ENCODE measurements around the gene TRIM2. TPM values are rescaled to one million over a fixed set of nuclear protein-coding genes. Genes with fewer than 3 reads are reported as not detected.

TRIM2 gene
- total RNA-seq, 2 experiments from 2014 or later = 0.20 to 0.44 TPM

DNA sequence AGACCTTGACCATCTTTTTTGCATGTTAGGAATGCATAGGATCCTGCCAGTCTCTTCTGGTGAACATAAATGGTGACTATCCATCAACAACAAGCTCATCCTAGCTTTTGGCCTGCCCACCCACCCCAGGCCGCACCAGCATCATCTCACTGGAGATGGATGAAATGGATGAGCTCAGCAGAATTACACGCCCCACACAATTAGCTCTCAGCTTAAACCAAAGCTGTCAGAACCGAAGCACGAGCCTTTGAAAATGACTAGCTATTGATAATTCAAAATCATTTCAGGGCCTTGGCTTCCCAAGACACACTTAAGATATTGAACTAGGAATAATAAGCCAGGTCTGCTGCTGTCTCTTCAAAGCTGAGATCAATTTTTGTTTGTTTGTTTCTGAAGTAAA, 77.8 kb downstream of the TRIM2 start:
- no peaks in the 10 kb centered on the region for H3K36me3 Mint-ChIP-seq (ENCODE audit: low read depth)
- CTCF ChIA-PET = no interaction called here
- POLR2A ChIA-PET = no interaction called here
- H3K27me3 Mint-ChIP-seq = no peaks in the 10 kb centered on the region
- H3K27ac Mint-ChIP-seq = no peak overlapping the region
- peaks cover 7% of the 10 kb centered on the region for H3K9me3 Mint-ChIP-seq
- no peak overlapping the region for H3K4me3 Mint-ChIP-seq
- peaks cover 5% of the 10 kb centered on the region for H3K4me1 Mint-ChIP-seq
- no peak for DNase-seq

DNA sequence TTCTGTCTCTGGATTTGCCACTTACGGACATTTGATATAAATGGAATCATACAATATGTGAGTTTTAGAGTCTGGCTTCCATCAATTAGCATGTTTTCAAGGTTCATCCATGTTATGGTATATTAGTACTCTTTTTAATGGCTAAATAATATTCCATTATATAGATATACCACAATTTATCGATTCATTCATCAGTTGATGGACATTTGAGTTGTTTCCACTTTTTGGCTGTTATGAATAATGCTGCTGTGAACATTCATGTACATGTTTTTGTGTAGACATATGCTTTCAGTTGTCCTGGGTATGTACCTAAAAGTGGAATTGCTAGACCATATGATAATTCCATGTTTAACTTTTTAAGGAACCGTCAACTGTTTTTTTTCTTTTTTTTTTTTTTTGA, 79.0 kb downstream of the TRIM2 start:
- Mint-ChIP-seq H3K27me3 (no peaks in the 10 kb centered on the region), H3K9me3 (peaks cover 7% of the 10 kb centered on the region), H3K4me1 (no peaks in the 10 kb centered on the region), H3K27ac (no peak overlapping the region), H3K36me3 (ENCODE audit: low read depth) (no peaks in the 10 kb centered on the region), H3K4me3 (no peak overlapping the region)
- ChIA-PET POLR2A (no interaction called here), CTCF (interaction anchor here (0.6 kb wide), 1 partner anchor 52 kb away, joined by 3 read pairs; no protein-coding TSS in a partner anchor)
- no peak for DNase-seq

DNA sequence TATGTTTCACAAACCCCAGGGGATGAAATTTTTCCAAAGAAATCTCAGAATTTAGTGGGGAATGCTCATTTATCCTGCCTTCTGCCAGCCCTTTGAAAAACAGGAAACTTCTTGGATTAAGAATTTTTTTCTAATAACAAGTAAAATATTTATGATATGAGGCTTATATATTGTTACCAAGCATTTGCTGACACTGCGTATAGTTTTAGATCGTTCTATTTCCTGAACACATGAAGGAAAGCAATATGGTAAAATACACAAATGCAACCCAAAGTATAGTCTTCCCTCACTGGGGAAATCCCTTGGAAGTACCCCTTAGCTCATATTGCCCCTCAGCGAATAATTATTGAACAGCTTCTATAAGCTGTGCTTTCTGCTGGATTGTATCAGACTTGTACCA, 85.9 kb downstream of the TRIM2 start:
- Mint-ChIP-seq H3K27me3 (no peaks in the 10 kb centered on the region), H3K36me3 (ENCODE audit: low read depth) (no peaks in the 10 kb centered on the region), H3K9me3 (peaks cover under 1% of the 10 kb centered on the region), H3K4me1 (peaks cover 3% of the 10 kb centered on the region), H3K27ac (no peak overlapping the region), H3K4me3 (no peak overlapping the region)
- ChIA-PET CTCF (no interaction called here), POLR2A (no interaction called here)
- DNase-seq = no peak

DNA sequence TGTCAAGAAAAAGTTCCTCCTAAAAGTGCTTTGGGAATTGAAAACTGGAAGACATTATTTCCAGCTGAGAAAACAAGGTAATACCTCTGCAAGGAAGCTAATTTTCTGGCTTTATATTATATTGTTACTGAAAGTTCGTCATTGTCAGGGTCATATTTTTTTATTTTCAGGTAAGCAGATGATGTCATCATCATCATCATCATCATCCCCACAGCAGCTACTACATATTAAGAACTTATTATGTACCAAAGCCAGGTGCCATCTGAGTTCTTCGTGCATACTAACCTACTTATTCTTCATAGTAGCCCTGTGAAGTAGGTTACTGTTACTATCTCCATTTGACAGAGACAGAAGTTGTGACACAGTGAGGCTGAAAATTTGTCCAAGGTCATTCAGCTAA, 87.3 kb downstream of the TRIM2 start:
- POLR2A ChIA-PET = no interaction called here
- no peak for DNase-seq
- H3K27me3 Mint-ChIP-seq = no peaks in the 10 kb centered on the region
- H3K4me3 Mint-ChIP-seq = no peak overlapping the region
- peaks cover 3% of the 10 kb centered on the region for H3K4me1 Mint-ChIP-seq
- H3K27ac Mint-ChIP-seq = no peak overlapping the region
- H3K9me3 Mint-ChIP-seq = no peaks in the 10 kb centered on the region
- H3K36me3 Mint-ChIP-seq (ENCODE audit: low read depth) = no peaks in the 10 kb centered on the region
- CTCF ChIA-PET = no interaction called here

DNA sequence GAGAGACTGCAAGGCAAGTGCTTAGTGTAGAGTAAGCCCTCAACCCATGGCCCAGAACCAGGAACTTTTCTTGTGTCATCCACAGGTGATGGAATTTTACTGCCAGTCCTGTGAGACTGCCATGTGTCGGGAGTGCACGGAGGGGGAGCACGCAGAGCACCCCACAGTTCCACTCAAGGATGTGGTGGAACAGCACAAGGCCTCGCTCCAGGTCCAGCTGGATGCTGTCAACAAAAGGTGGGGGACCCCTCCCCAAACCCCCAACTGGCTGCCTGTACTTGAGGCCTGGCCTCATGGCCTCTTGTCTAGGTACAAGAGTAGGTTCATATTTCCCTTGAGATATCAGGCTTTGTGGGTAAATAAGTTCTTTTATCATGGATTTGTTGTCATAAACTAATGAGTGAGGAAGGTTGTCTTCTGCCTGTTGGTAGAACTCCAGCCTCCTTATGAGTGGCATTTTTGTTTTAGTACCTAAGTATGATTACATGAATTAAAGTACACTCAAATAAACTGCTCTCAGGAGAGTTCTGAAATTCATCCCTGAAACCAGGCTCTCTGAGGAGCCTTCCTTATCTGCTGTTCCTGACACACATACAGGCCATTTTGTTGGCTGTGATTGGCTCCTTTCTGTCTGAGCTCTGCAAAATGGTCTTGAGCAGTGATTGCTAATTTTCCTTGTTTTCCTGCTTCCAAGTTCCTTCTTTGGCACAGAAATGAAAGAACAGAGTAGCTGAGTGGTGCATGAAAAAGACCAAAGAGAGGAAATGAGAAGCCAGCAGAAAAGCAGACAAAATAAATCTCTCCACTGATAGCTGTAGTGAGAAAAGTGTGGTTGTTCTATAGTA, 88.9 kb downstream of the TRIM2 start:
- Mint-ChIP-seq H3K4me1 (peaks cover 3% of the 10 kb centered on the region), H3K9me3 (no peaks in the 10 kb centered on the region), H3K36me3 (ENCODE audit: low read depth) (no peaks in the 10 kb centered on the region), H3K27ac (no peak overlapping the region), H3K27me3 (peaks cover 3% of the 10 kb centered on the region), H3K4me3 (no peak overlapping the region)
- POLR2A ChIA-PET = no interaction called here
- CTCF ChIA-PET = interaction anchor here (0.6 kb wide), 1 partner anchor 125 kb away, joined by 3 read pairs; no protein-coding TSS in a partner anchor
- no peak for DNase-seq

DNA sequence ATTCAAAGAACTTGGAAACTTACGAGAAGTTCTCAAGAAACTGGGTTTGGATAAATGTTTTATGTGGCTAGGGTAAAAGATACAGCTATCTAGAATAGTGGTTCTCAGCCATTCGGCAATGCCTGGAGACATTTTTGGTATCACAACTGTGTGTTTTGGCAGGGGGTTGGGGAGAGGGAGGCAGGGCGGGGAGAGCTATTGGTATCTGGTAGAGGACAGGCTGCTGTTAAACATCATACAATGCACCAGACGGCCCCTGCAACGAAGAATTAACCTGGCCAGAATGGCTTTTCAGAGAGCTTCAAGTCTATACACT, 89.5 kb downstream of the TRIM2 start:
- ChIA-PET CTCF (no interaction called here), POLR2A (no interaction called here)
- no peaks in the 10 kb centered on the region for H3K9me3 Mint-ChIP-seq
- H3K36me3 Mint-ChIP-seq (ENCODE audit: low read depth) = no peaks in the 10 kb centered on the region
- peaks cover 3% of the 10 kb centered on the region for H3K27me3 Mint-ChIP-seq
- H3K27ac Mint-ChIP-seq = no peak overlapping the region
- no peak overlapping the region for H3K4me3 Mint-ChIP-seq
- no peak for DNase-seq
- H3K4me1 Mint-ChIP-seq = peaks cover 3% of the 10 kb centered on the region

DNA sequence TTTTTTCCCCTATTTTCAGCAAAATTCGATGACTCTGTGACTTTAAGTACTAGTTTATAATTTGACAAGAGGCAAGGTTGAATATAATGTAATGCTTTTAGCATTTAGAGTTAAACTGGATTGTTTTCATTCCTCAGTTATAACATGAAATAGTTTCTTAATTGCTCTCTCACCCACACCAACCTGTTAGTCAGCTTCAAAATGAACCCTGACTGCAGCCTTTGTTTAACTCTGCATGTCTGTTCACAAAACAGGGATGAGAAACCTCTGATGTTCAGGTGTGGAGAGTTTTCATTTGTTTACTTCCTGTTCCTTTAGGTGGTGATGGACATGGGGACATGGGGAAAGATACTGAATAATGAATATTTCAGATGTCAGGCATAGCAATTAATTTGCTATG, 90.4 kb downstream of the TRIM2 start:
- ChIA-PET POLR2A (no interaction called here), CTCF (interaction anchor here (1.0 kb wide), 1 partner anchor 80 kb away, joined by 3 read pairs; no protein-coding TSS in a partner anchor)
- H3K4me1 Mint-ChIP-seq = peaks cover 3% of the 10 kb centered on the region
- H3K27me3 Mint-ChIP-seq = peaks cover 3% of the 10 kb centered on the region
- H3K9me3 Mint-ChIP-seq = peaks cover 4% of the 10 kb centered on the region
- no peak for DNase-seq
- no peak overlapping the region for H3K27ac Mint-ChIP-seq
- no peaks in the 10 kb centered on the region for H3K36me3 Mint-ChIP-seq (ENCODE audit: low read depth)
- no peak overlapping the region for H3K4me3 Mint-ChIP-seq

DNA sequence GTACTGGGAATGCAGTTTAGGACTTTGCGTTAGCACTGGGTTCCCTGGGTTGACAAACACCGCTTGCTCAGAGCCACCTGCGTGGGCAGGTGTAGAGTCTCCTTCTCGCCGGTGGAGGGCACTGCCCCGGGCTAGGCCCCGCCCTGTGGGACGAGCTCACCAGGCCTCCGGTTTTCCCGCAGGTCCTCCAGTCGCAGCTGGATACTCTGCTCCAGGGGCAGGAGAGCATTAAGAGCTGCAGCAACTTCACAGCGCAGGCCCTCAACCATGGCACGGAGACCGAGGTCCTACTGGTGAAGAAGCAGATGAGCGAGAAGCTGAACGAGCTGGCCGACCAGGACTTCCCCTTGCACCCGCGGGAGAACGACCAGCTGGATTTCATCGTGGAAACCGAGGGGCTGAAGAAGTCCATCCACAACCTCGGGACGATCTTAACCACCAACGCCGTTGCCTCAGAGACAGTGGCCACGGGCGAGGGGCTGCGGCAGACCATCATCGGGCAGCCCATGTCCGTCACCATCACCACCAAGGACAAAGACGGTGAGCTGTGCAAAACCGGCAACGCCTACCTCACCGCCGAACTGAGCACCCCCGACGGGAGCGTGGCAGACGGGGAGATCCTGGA, 91.0 kb downstream of the TRIM2 start:
- ChIA-PET POLR2A (no interaction called here), CTCF (interaction anchor here (1.0 to 2.6 kb wide), 2 partner anchors 10 to 79 kb away, joined by 3 to 6 read pairs; no protein-coding TSS in a partner anchor)
- peaks cover 3% of the 10 kb centered on the region for H3K4me1 Mint-ChIP-seq
- H3K4me3 Mint-ChIP-seq = no peak overlapping the region
- H3K9me3 Mint-ChIP-seq = peaks cover 7% of the 10 kb centered on the region
- no peak overlapping the region for H3K27ac Mint-ChIP-seq
- peaks cover 3% of the 10 kb centered on the region for H3K27me3 Mint-ChIP-seq
- no peaks in the 10 kb centered on the region for H3K36me3 Mint-ChIP-seq (ENCODE audit: low read depth)
- DNase-seq = no peak

DNA sequence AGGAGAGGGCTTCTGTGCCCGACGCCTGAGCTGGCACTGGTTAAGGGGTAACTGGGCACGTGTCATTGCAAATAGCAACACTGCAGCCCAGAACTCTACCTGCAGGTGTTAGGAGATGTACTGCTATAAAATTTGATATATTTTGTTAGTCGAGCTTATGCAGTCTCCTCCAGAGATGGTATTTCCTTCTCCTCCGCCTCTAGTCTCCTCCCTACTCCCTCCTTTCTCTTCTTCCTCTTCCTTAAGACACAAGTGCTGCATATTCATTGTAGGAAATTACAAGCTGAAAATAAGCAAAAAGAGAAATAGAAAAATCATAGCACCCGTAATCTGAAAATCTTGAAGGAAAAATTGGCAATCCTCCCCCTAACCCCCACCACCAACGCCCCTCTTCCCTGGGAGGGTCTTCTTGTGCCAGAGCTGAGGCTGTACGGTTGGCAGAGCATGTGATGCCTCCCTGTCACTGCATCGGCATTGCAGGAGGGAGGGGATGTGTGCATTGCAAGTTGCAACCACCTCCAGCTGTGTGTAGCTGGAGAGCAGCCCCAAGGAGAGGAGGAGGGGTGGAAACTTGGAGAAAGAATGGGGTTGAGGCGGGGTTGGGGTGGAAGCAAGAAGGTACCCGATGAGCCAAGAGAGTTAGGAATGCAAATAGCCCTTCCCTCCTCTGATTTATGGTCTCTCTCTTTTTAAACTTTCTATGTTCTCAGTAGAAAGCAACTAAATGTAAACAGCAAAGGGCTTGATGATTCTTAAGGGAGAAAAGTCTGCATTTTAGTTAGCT, 92.0 kb downstream of the TRIM2 start:
- no peak for DNase-seq
- ChIA-PET CTCF (interaction anchor here (0.6 to 2.6 kb wide), 2 partner anchors 9 to 265 kb away, joined by 4 to 6 read pairs; no protein-coding TSS in a partner anchor), POLR2A (interaction anchor here (0.6 kb wide), 1 partner anchor 16 kb away, joined by 3 read pairs; no protein-coding TSS in a partner anchor)
- peaks cover 3% of the 10 kb centered on the region for H3K4me1 Mint-ChIP-seq
- no peak overlapping the region for H3K27ac Mint-ChIP-seq
- peaks cover 11% of the 10 kb centered on the region for H3K9me3 Mint-ChIP-seq
- peaks cover 3% of the 10 kb centered on the region for H3K27me3 Mint-ChIP-seq
- no peak overlapping the region for H3K4me3 Mint-ChIP-seq
- H3K36me3 Mint-ChIP-seq (ENCODE audit: low read depth) = peaks cover 4% of the 10 kb centered on the region

DNA sequence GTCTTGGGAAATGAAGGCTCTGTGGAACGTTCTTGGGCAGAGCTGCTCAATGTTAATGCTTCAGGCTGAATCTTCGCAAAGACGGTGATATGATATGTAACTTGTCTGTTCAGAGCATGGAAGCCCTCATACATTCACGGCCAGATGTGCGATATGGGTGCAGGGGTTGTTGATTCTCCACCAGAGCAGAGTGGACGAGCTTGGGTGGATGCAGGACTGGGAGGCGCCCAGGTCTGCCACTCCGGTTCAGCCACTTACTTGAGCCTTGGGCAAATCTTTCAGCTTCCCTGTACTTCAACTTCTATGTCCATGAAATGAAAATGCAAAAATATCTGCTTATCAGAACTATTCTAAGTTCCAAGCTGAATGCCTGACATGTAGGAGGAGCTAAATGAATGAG, 92.9 kb downstream of the TRIM2 start:
- no peak overlapping the region for H3K4me3 Mint-ChIP-seq
- peaks cover 17% of the 10 kb centered on the region for H3K9me3 Mint-ChIP-seq
- H3K36me3 Mint-ChIP-seq (ENCODE audit: low read depth) = peaks cover 7% of the 10 kb centered on the region
- POLR2A ChIA-PET = no interaction called here
- no peak for DNase-seq
- CTCF ChIA-PET = interaction anchor here (0.6 to 2.6 kb wide), 2 partner anchors 8 to 264 kb away, joined by 4 to 6 read pairs; no protein-coding TSS in a partner anchor
- no peak overlapping the region for H3K27ac Mint-ChIP-seq
- peaks cover 3% of the 10 kb centered on the region for H3K27me3 Mint-ChIP-seq
- peaks cover 3% of the 10 kb centered on the region for H3K4me1 Mint-ChIP-seq

DNA sequence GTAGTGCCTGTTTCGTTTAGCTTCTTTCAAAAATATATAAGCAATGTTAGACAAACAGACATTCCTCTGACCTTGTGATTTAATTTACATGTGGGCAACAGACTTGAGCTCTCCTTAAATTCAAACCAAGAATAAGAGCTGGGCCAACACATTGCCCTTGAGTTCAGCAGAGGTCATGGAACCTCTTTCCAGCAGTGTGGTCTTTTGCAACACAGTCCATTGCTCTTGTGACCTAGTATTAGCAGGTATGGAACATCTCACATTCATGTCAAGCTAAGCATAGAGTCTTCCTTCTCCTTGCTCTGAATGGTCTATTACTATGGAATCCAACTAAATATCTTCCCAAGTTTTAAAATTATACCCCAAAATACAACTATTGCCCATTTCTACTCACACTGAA, 106.5 kb downstream of the TRIM2 start:
- Mint-ChIP-seq H3K4me1 (no peaks in the 10 kb centered on the region), H3K27me3 (peaks cover 2% of the 10 kb centered on the region), H3K36me3 (ENCODE audit: low read depth) (no peaks in the 10 kb centered on the region), H3K4me3 (no peak overlapping the region), H3K27ac (no peak overlapping the region), H3K9me3 (no peaks in the 10 kb centered on the region)
- no peak for DNase-seq
- POLR2A ChIA-PET = no interaction called here
- CTCF ChIA-PET = interaction anchor here (0.7 kb wide), 1 partner anchor 168 kb away, joined by 3 read pairs; no protein-coding TSS in a partner anchor

DNA sequence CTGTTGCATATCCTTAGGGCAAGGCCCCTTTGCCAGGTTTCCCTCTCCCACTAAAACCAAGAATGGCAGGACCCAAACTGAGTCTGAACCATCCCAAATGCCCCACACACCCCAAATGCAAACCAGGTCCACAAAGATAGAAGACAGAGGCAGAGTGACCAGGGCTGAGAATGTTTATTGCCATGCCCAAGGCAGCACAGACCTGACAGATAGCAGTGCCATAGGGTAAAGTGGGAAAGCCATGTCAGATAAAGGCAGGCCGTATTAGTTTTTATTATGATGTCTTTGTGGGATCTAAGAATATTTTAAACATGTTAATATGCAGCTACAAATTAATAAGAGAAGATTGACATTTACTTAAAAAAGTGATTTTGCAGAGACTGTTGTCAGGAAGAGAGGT, 110.7 kb downstream of the TRIM2 start:
- CTCF ChIA-PET = no interaction called here
- Mint-ChIP-seq H3K9me3 (no peaks in the 10 kb centered on the region), H3K4me3 (no peak overlapping the region), H3K4me1 (no peaks in the 10 kb centered on the region), H3K27me3 (no peaks in the 10 kb centered on the region), H3K27ac (no peak overlapping the region), H3K36me3 (ENCODE audit: low read depth) (no peaks in the 10 kb centered on the region)
- POLR2A ChIA-PET = no interaction called here
- no peak for DNase-seq
